Uterus (tissue), 4 donors: Measurements from ENCODE around the gene CORIN. TPM values are rescaled to one million over a fixed set of nuclear protein-coding genes. Genes with fewer than 3 reads are reported as not detected.

Experiments
- DNase-seq, 2 donors: peaks; one replicate each; pipeline ENCODE4 v3.0.0-alpha.2; 2019 to 2020
- H3K27ac ChIP-seq, 2 donors: fragments of 200-600 bp; sonication (generic); 1 replicate in 1 of 2; 2 replicates in 1 of 2; pipeline ENCODE4 v1.5.1; 2016 to 2018
- H3K27me3 ChIP-seq, 2 donors: fragments of 200-600 bp; sonication (generic); one replicate each; pipeline ENCODE4 v1.5.1; 2018 to 2019; ENCODE audit warnings: control low read depth in 1 of 2
- H3K36me3 ChIP-seq, 2 donors: fragments of 200-600 bp; sonication (generic); one replicate each; pipeline ENCODE4 v1.5.1; 2019; ENCODE audit warnings: control low read depth in 1 of 2
- H3K4me1 ChIP-seq, 2 donors: fragments of 200-600 bp; sonication (generic); one replicate each; pipeline ENCODE4 v1.5.1; 2018 to 2019; ENCODE audit warnings: control low read depth in 1 of 2
- H3K4me3 ChIP-seq, 2 donors: fragments of 200-600 bp; sonication (generic); 1 replicate in 1 of 2; 2 replicates in 1 of 2; pipeline ENCODE4 v1.5.1; 2018 to 2019; ENCODE audit warnings: mild to moderate bottlenecking in 1 of 2
- H3K9me3 ChIP-seq, 2 donors: fragments of 200-600 bp; sonication (generic); one replicate each; pipeline ENCODE4 v1.5.1; 2019; ENCODE audit warnings: control low read depth in 1 of 2
- CTCF ChIP-seq, 4 experiments: fragments of 200-600 bp in 2 of 4; fragments of 450-650 bp in 2 of 4; sonication (generic) in 2 of 4; IDR thresholded peaks; one replicate each; pipeline ENCODE4 v1.5.1; 2016 to 2019; ENCODE audit warnings: antibody characterized with exemption in 4 of 4, mild to moderate bottlenecking in 2 of 4, moderate library complexity in 1 of 4
- POLR2A ChIP-seq, 2 donors: fragments of 450-650 bp; IDR thresholded peaks; one replicate each; pipeline ENCODE4 v1.6.1; 2016; ENCODE audit warnings: antibody characterized with exemption in 2 of 2, mild to moderate bottlenecking in 1 of 2, moderate library complexity in 1 of 2
- intact Hi-C: fragments of 100-400 bp; cut with DNase I; formaldehyde crosslinking; loops from one replicate; pipeline ENCODE4 v1.15.1; 2023; ENCODE audit warnings: low total_unique reads
- total RNA-seq, 4 donors: library from RNA; depleted of rRNA in 3 of 4; stranded (reverse); fragments of >200 nt in 3 of 4; gene quantifications; one replicate each; pipeline versions ENCODE4 v1.1.0 to v1.2.4, GENCODE V29; 2014 to 2023
- donor health status: DM: yes; HTN: yes; CAD: no.

The CORIN gene
- total RNA-seq, 4 donors from 2014 or later = 4.8 to 8.5 (median 6.4) TPM

GRCh38 chr4:47873877-47874541 is 36.1 kb upstream of the CORIN start:
- DNase-seq = no peak
- Histone ChIP-seq H3K4me3 (no peak overlapping the region), H3K27me3 (no peaks in the 10 kb centered on the region), H3K9me3 (peaks cover 0 to 7% of the 10 kb centered on the region in 2 donors), H3K36me3 (no peaks in the 10 kb centered on the region), H3K4me1 (no peaks in the 10 kb centered on the region), H3K27ac (no peak overlapping the region)
- intact Hi-C loops = no loop called here
- TF ChIP-seq POLR2A (IDR thresholded peaks at IDR 0.05) = no peak
- no peak for TF ChIP-seq CTCF (IDR thresholded peaks at IDR 0.05)

GRCh38 chr4:47863486-47863885 is 25.6 kb upstream of the CORIN start:
- Histone ChIP-seq H3K27ac (no peak overlapping the region), H3K4me3 (no peak overlapping the region), H3K27me3 (no peaks in the 10 kb centered on the region), H3K36me3 (no peaks in the 10 kb centered on the region), H3K9me3 (no peaks in the 10 kb centered on the region), H3K4me1 (no peaks in the 10 kb centered on the region)
- no peak for DNase-seq
- intact Hi-C loops = no loop called here
- TF ChIP-seq POLR2A (IDR thresholded peaks at IDR 0.05) (no peak), CTCF (IDR thresholded peaks at IDR 0.05) (no peak)

- intact Hi-C loops = no loop called here
- no peak overlapping the region for H3K4me3 ChIP-seq
- TF ChIP-seq CTCF (IDR thresholded peaks at IDR 0.05) = no peak
- TF ChIP-seq POLR2A (IDR thresholded peaks at IDR 0.05) = no peak
- DNase-seq = no peak
- H3K9me3 ChIP-seq = no peaks in the 10 kb centered on the region
- no peak overlapping the region for H3K27ac ChIP-seq
- H3K36me3 ChIP-seq = no peaks in the 10 kb centered on the region
- no peaks in the 10 kb centered on the region for H3K27me3 ChIP-seq
- H3K4me1 ChIP-seq = no peaks in the 10 kb centered on the region
These were observed 24.4 kb upstream of the CORIN start for GRCh38 chr4:47862297-47862696.

- H3K27ac ChIP-seq = no peak overlapping the region
- intact Hi-C loops = no loop called here
These were observed 22.4 kb upstream of the CORIN start for GRCh38 chr4:47860305-47860704.

GRCh38 chr4:47858006-47858405 is 20.1 kb upstream of the CORIN start:
- Histone ChIP-seq H3K36me3 (no peaks in the 10 kb centered on the region), H3K4me1 (no peaks in the 10 kb centered on the region), H3K27ac (no peak overlapping the region), H3K9me3 (no peaks in the 10 kb centered on the region), H3K27me3 (no peaks in the 10 kb centered on the region), H3K4me3 (no peak overlapping the region)
- no peak for TF ChIP-seq POLR2A (IDR thresholded peaks at IDR 0.05)
- no peak for TF ChIP-seq CTCF (IDR thresholded peaks at IDR 0.05)
- intact Hi-C loops = no loop called here
- no peak for DNase-seq

More at GRCh38 chr4:47860305-47860704, 22.4 kb upstream of the CORIN start:
- Histone ChIP-seq H3K4me1 (no peaks in the 10 kb centered on the region), H3K4me3 (no peak overlapping the region), H3K9me3 (no peaks in the 10 kb centered on the region), H3K36me3 (no peaks in the 10 kb centered on the region), H3K27me3 (no peaks in the 10 kb centered on the region)
- TF ChIP-seq POLR2A (IDR thresholded peaks at IDR 0.05) (no peak), CTCF (IDR thresholded peaks at IDR 0.05) (no peak)
- no peak for DNase-seq
